ENCODE measurements around the gene LPO.

The LPO gene

DNA sequence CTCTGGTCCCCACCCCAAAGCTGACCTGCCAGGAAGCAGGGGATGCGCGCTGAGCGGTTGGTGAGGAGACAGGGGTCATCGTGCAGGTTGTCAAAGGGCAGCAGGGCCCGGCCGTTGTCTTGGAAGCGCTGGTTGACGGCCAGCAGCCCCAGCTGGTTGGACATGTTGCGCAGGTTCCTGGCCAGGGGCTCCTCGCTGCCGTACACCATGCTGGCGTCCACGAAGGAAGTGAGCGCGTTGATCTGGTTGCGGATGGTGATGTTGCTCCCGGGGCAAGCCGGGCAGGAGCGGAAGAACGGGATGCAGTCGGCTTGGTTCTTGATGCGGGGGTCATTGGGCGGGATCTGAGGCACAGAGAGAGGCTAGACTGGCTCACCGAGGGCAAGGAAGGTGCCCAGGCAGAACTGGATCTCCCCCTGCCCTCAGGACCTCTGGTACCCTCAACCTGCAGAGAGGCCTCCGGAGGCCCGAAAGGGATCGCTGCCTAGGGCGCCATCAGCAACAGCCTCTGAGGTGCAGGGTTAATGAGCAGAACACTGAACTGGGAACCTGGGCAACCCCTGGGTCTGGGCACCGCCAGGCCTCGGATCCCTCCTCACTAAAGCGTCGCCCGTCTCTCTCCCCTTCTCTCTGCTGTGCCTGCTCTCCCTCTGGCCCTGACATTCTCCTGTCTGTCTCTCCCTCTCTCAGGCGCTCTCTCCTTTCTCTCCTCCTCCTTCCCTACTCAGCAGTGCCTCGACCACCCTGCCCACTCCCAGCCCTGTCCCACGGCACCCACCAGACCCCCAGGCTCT lies 39.6 kb downstream of the LPO start:
- no peak for DNase-seq (ENCODE audit: low read depth in 2 of 2)

DNA sequence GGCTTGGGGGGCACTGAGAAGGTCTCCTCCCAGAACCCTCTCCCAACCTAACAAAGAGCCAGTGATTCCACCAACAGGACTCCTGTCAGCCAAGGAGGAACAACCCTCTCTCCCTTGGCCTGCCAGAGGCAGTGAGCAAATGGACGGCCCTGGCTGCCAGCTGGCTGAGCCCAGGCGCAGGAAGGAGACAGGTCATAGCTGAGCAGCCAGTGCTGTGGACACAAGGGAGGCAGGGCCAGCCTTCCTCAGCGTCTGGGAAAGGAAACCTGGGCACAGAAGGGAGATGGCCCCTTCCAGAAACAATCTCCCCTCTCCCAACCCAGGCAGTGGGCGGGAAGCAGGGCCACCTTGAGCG lies 40.3 kb downstream of the LPO start:
- no peak for DNase-seq (ENCODE audit: low read depth in 2 of 2)

DNA sequence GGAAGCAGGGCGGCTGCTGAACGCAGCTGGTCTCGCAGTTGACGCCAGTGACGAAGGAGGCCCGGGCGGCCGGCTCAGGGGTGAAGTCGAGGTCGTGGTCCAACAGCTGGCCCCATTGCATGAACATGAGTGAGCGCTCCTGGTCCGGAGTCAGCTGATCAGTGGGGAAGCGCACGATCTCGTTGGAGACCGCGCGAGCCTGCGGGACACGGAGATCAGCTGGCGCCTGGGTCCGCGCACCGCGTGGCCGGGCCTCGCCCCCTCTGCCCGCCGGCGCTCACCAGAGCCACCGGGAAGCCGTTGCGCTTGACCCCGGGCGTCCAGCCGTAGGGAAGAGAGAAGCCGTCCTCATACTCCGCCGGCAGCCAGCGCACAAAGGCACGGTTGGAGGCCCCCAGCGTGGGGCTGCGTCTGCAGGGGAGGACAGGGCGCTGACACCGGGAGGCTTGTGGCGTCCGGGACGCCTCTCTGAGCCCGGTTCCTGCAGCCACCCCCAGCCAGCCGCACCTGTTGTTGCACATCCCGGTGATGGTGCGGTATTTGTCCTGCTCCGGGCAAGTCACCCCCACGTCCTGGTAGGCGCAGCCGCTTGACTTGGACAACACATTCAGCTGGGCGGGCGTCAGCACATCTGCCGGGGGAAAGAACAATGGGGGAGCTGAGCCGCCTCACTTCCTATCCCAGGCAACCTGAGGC lies 40.8 kb downstream of the LPO start:
- DNase-seq (ENCODE audit: low read depth in 2 of 2): no peak

DNA sequence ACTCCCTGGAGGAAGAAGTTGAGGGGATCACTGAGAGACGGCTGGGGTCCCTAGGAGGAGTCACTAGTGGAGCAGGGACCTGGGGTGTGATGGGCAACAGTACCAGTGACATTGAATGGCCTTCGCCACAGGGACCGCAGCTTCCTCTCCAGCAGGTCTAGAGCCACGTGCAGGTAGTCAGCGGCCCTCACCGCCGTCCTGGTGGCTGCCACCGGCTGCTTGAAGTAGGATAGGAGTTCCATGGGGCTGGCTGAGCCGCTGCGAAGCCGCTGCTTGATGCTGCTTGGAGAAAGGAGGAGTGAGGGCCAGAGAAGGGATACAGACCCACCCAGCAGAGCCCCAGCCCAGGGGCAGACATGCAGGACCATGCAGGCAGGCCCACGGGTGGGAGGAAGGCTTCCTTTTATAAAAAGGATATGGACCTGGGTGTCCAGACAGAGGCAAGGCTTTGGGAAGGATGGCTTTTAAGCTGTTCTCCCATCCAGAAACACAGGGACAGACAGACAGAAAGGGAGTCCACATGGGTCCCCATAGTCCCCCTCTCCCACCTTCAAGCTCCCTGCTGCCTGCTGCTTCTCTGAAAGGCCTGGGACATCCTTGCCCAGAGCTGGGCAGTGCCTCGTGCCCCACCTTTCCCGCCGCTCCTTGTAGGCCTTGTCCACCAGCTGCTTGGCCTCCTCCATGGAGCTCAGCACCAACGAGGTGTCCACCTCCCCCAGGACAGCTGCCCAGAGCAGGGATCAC lies 41.5 kb downstream of the LPO start:
- DNase-seq (ENCODE audit: low read depth in 2 of 2): no peak

DNA sequence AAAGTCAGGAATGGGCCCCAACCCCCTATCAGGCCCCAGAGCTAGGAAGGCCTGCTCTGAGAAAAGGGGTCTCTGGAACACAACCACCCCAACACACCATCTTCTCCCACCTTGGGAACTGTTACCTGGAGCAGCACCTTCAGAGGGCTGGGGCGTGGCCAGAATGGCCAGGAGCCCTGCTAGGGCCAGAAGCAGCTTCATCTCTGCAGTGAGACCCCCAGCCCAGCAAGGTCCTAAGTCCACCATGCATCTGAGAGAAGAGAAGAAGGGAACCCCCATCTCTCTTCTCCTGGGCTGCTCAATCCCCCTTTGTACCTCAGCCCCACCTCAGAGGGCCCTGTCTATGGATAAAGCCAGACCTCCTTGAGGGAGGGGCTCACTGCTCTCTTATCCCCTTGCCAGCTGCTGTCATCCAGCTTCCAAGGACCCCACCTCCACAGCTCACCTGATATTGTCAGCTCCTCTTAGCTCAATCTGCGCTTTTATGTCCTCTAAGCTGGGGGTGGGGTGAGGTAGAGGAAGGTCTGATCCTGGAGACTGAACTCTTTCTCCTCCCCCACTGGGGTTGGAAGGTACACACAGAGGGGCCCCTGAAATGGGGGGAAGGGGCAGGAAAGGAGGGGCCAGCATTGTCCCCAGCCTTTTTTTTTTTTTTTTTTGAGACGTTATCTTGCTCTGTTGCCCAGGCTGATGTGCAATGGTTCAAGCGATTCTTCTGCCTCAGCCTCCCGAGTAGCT lies 42.3 kb downstream of the LPO start, which contains the start of gene MPO:
MPO (minus strand) TSS at position 456 of the 738 bp plus-strand sequence; CDS start at position 279, 177 bp downstream.
- DNase-seq (ENCODE audit: low read depth in 2 of 2): no peak

DNA sequence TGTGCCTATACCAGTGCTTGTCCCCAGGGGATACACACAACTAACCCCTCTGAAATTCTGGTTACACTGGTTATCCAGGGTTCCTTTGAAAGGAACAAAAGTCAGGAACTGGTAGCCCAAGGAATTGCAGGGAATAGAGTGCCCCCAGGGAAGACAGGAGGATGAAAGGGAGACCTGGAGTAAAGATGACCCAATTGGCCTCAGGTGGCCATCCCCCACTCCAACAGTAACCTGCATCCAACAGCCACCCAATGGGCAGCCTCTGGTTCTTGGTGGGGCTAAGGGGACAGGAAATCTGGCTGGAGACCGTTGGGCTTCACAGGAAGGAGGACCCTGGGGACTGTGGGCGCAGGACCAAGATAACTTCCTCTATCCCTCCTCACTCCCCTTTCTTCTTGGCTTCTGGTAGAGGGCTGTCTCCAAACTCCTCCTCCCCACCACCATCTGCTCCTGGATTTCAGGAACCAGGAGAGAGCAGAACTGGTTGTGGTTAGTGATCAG lies 43.2 kb downstream of the LPO start:
- no peak for DNase-seq (ENCODE audit: low read depth in 2 of 2)

DNA sequence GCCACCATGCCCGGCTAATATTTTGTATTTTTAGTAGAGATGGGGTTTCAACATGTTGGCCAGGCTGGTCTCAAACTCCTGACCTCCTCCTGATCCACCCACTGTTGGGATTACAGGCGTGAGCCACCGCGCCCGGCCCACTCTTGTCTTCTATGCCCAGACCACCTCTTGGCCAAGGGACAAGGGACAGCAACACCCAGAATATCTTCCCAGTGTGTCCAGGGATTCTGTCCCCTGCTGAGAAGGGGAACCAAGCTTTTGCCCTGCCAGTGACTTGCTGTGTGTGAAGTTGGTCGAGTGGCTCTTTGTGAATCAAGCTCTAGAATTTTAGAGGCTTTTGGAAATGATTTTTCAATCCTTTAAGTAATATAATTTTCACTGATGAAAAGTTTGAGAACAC lies 44.1 kb downstream of the LPO start:
- no peak for DNase-seq (ENCODE audit: low read depth in 2 of 2)

DNA sequence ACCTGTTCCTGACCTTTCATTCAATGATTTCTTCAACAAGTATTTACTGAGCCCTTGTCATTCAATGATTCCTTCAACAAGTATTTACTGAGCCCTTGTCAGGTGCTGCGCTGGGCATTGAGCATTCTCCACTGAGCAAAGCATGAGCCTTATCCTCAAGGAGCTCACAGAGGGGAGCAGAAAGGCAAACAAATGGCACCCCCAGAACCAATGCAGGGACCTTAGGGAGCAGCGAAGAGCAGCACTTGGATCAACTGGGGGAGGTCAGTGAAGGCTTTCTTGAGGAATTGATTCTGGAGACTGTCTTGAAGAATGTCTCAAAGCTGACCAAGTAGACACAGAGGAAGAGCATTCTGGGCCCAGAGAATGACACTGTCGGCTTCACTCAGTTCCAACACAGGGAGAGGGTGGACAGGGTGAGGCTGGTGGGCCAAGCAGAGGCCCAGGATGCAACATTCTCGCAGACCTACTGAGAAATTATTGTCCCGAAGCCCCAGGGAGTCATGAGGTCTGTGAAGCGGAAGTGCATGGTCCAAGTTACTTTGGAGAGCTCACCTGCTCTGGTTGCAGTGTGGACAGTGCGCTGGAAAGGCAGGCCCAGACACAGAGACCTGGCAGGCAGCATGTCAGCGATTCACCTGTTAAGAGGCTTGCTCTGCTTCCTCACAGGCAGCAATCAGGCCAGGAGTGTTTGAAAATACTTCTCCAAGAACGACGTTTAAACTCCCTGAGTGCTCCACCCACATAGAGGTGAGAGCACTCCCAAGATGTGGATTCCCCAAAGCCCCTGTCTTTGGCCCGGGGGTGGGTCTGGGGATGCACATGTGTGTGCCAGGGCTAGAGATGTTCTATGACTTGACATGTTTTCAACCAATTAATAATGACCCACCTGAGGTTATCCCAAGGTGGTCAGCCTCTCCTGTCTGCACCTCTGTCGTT lies 45.6 kb downstream of the LPO start:
- DNase-seq (ENCODE audit: low read depth in 2 of 2): no peak

DNA sequence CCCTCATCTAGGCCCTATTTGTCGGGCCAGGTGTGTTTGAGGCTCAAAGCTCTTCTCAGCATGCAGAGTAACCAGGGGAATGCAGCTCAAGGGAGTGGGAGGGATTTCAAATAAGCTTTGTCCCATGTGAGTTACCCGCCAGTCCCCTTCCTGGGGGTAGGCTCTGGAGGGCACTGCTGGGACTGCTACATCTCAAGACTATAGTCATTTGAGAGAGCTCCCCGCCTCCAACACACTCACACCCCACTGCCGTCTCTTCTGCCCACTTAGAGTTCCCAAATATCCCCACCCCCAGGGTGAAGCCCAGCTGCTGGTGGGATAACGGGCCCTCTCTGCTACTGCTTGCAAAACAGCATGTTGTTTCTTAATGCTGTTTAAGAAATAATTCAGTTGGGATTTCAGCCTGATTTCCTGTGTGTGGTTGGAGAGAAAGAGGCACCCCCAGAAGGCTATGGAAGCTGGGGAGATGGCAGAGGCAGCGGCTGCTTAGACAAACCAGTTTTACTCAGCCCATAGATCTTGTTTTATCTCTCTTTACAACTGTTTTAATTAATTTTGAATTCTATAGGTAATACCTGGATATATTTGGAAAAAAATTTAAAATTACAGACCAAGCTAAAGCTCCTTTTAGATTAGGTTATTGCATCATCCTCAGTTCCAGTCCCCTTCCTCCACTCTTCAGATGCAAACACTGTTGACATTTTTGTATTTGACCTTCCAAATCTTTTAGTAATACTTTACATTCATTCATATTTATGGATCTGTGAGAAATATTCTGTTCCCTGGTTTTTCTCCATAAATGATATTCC lies 46.4 kb downstream of the LPO start:
- DNase-seq (ENCODE audit: low read depth in 2 of 2): no peak

DNA sequence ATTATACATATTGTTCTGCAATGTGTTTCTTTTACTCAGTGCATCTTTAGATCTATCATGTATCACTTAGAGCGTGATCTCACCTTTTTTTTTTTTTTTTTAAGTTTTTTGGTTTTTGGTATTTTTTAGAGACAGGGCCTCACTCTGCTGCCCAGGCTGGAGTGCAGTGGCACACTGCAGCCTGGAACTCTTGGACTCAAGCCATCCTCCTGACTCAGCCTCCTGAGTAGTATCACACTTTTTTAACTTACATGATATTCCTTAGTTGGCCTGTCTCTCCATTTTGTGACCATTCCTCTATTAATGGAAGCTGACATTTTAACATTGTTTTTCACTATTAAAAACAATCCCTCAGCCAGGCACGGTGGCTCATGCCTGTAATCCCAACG lies 47.0 kb downstream of the LPO start:
- DNase-seq (ENCODE audit: low read depth in 2 of 2): no peak

DNA sequence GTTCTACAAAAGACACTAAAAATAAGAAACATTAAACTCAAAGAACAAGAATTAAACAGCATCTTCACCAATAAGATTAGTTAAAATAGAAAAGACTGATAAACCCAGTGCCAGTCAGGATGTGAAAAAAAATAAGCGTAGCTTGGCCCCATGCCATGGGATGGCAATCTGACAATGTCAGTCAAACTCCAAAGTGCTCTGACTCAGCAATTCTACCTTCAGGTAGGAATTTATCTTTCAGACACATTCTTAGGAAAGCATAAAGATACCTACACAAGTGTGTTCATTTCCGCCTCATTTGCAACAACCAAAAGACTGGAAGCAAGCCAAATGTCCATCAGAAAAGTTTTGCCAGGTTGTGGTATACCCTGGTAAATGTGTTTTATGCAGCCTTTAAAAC lies 51.5 kb downstream of the LPO start:
- DNase-seq (ENCODE audit: low read depth in 2 of 2): no peak

DNA sequence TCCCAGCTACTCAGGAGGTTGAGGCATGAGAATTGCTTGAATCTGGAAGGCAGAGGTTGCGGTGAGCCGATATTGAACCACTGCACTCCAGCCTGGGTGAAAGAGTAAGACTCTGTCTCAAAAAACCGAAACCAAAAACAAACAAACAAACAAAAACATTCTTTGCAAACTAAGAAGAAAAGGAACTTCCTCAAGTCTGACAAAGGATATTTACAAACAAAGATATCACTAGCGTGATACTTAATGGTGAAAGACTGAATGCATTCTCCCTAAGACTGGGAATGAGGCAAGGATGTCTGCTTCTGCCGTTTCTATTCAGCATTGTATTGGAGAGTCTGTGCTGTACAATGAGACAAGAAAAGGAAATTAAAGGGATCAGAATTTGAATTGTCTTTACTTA lies 52.9 kb downstream of the LPO start:
- no peak for DNase-seq (ENCODE audit: low read depth in 2 of 2)

DNA sequence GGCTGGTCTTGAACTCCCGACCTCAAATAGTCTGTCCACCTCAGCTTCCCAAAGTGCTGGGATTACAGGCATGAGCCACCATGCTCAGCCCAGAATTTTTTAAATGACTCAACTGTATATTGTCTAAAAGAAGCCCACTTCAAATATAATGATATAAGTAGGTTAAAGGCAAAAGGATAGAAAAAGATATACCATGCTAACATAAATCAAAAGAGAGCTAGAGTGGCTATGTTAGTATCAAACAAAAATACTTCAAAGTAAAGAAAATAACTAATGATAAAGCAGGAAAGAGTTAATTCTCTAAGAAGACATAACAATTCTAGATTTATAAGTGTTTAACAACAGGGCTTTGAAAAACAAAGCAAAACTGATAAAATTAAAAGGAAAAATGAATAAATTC lies 55.6 kb downstream of the LPO start:
- no peak for DNase-seq (ENCODE audit: low read depth in 2 of 2)

DNA sequence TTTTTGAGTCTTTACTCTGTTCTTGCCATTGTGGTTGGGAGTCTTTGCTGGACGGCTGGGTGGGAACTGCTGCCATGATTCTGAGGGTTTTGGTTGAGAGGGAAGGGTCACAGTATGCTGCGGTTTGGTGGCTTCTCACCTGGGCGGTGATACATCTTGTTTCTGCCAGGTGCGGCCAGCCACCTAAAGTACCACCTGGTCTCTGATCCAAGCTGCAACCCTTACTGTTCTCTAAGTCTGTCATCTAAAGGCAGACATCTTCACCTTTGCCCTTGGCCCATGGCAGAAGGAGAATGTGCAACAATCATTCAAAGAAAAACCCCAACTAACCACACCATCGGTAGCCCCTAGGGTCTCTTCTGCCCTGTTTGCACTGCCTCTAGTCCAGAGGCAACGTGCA lies 62.0 kb downstream of the LPO start:
- DNase-seq (ENCODE audit: low read depth in 2 of 2): no peak

DNA sequence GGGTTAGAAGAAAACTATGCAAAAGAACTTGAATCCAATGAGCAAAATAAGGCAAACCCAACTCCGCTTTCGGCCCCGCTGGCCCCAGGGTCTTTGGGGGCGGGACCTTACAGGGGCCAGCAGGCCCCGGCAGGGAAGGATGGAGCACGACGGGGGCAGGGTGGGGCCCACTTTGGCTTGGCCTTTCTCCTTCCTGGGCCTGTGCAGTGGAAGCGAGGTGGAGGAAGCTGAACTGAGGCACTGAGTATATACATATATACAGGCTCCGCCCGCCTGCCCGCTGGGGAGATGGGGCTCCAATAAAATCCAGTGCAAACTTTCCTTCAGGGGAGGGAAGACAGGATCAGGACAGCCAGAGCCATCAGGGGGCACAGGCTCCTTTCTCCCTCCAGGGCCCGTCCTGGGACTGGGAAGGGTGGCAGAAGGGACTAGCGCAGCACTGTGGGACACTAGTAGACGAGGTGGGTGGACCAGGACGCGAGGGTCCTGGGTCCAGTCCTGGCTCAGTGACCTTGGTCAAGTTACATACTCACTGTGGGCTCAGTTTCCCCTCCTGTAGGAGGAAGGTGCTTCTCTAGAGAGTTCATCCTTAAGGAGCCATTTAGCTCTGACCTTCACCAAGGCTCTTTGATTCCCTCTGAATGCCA lies 63.2 kb downstream of the LPO start:
- DNase-seq (ENCODE audit: low read depth in 2 of 2): no peak

DNA sequence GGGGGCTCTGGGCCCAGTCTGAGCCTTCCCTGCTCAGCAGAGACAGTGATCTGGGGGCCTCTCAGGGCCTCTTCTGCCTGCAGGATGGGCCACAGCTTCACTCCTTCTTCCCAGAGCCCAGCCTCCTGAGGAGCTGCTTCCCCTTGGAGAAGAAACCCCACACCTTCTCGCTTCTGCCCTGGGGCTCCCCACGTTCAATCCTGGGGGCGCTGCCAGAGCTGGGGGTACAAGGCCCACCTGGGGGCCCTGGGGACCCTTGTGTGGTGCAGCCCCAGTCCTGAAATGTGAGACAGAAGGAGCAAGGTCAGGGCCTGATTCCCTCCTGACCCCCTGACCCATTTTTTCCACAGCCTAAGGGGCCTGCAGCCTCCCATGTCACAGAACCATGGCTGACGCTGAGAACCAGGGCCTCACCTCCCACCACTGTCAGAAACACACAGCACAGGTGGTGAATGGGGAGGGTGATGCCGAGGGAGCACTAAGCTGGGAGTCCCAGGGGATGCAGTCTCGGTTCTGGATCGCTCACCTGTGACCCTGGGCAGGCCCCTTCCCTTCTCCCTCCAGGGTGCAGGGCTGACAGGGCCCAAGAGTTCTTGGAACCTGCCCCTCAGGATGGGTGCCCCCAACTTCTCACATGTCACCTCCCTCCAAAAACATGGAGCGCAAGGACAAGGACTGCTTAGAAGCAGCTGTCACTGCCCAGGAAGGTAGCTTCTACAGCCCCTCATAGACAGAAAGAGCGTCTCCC lies 64.0 kb downstream of the LPO start:
- DNase-seq (ENCODE audit: low read depth in 2 of 2): no peak

DNA sequence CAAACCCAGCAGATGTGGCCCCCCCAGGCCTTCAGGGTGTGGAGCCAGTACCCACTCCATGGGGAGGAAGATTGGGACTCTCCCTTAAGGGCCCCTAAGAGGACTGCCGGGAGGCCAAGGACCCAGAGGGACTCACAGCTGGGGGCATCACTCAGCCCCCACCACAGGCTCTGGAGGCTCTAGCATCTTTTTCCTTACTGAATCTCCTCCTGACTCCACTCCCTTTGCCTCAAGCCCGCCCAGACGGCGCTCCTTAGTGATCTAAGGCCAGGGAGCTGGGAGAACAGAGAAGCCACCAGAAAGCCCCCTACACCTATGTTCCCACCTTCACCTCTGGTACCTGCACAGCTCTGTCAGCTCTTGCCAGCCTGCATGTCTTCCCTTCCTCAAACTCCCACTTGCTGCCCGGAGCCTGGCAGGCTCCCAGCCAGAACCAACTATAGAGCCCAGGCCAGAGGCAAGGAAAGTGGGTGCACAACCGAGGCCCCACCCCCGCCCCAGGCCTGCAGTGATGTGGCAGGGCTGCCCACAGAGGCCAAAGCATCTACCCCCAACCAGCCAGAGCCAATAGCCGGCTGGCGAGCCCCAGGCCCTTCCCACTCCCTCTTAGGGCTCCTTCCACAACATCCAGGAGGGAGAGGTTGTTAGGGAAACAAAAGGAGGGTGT lies 64.7 kb downstream of the LPO start:
- DNase-seq (ENCODE audit: low read depth in 2 of 2): no peak

All from stimulated activated CD8-positive, alpha-beta memory T cell treated with anti-CD3 and anti-CD28 coated beads, Interleukin-2, amount 100 ng/mL, for 1 hour (primary cell).